Activated CD8-positive, alpha-beta T cell treated with anti-CD3 and anti-CD28 coated beads, Interleukin-2, amount 10 ng/mL, durations not matched to agents 7 days and 5 days (primary cell): ENCODE results near the gene MBTPS1. TPM values are rescaled to one million over a fixed set of nuclear protein-coding genes. Genes with fewer than 3 reads are reported as not detected.

ENCODE experiments used
- ATAC-seq: fragments of 150-1000 bp; cut with Tn5 transposase; one replicate; pipeline ENCODE4 v1.10.0; 2021; ENCODE audit warnings: moderate library complexity
- CTCF ChIA-PET: fragments of 350-600 bp; sonication (Branson Sonifier 250); formaldehyde crosslinking; loops from one replicate; lab custom pipeline; 2021; ENCODE audit warnings: antibody characterized with exemption; lab: Charles Lee
- POLR2A ChIA-PET: fragments of 350-600 bp; sonication (Branson Sonifier 250); formaldehyde crosslinking; loops from one replicate; lab custom pipeline; 2021; ENCODE audit warnings: antibody characterized with exemption; lab: Charles Lee
- DNase-seq: peaks from one replicate; pipeline ENCODE4 v3.0.0-alpha.2; 2020
- H3K27ac Mint-ChIP-seq: one replicate; pipeline ENCODE4 v1.8.0; 2021; ENCODE audit warnings: mild to moderate bottlenecking, mixed read lengths
- H3K27me3 Mint-ChIP-seq: one replicate; pipeline ENCODE4 v1.8.0; 2021; ENCODE audit warnings: low read depth, mixed read lengths
- H3K36me3 Mint-ChIP-seq: one replicate; pipeline ENCODE4 v1.8.0; 2021; ENCODE audit warnings: low read depth, mixed read lengths
- H3K4me1 Mint-ChIP-seq: one replicate; pipeline ENCODE4 v1.8.0; 2021; ENCODE audit warnings: low read depth, mixed read lengths
- H3K4me3 Mint-ChIP-seq: one replicate; pipeline ENCODE4 v1.8.0; 2021; ENCODE audit warnings: mild to moderate bottlenecking, mixed read lengths
- H3K9me3 Mint-ChIP-seq: one replicate; pipeline ENCODE4 v1.8.0; 2022; ENCODE audit warnings: mixed read lengths; ENCODE audit not compliant: insufficient read depth
- total RNA-seq, 2 experiments: library from RNA; stranded (reverse); gene quantifications; one replicate each; pipeline ENCODE4 v1.2.3, GENCODE V29; 2021

MBTPS1 gene
- total RNA-seq, 2 experiments from 2014 or later = 49.3 to 52.7 TPM

DNA sequence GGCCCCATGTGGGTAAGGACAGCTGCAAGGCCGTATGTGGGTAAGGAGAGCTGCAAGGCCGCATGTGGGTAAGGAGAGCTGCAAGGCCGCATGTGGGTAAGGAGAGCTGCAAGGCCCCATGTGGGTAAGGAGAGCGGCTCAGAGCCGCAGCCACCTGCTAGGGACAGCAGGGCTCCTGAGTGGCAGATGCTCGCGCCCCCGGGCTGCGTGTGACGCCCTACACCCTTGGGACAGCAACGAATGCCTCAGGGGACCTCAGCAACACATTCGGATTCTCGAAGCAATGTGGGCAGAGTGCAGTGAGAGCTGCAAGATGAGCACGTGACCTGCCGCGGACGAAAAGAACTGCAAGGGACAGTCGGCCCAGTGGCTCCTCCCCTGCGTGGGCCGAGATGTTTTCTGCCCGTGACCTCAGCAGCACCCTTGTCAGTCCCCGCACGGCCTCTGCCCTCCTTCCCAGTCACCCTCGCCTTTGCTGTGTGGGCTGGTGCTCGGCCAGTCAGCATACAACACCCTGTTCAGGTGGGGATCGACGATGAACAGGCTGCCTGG lies 64.6 kb downstream of the MBTPS1 start:
- no peak for ATAC-seq
- H3K4me3 Mint-ChIP-seq = no peak overlapping the region
- POLR2A ChIA-PET = interaction anchor here (0.6 kb wide), 1 partner anchor 566 kb away, joined by 4 read pairs; no protein-coding TSS in a partner anchor

DNA sequence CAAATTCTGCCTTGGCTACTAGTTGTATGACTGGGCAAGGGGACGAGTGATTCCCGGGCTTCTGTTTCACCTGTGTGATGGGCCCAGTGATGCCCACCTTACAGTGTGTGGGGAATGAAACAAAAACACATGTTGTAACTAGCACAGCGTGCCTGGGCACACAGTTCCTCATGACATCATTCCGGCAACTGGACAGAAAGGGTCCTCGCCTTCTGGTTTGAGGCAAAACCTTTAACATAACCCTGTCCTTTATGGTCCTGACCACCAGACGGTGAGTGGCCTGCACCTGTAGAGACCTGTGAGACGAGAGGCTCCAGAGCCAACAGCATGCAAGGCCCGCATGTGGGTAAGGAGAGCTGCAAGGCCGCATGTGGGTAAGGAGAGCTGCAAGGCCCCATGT lies 66.4 kb downstream of the MBTPS1 start:
- Mint-ChIP-seq H3K27me3 (no peaks in the 10 kb centered on the region), H3K36me3 (peaks cover 19% of the 10 kb centered on the region), H3K27ac (no peak overlapping the region), H3K9me3 (no peaks in the 10 kb centered on the region), H3K4me1 (no peaks in the 10 kb centered on the region), H3K4me3 (no peak overlapping the region)
- POLR2A ChIA-PET = no interaction called here
- DNase-seq (no peak), ATAC-seq (no peak)
- CTCF ChIA-PET = no interaction called here

More for the DNA sequence above, 64.6 kb downstream of the MBTPS1 start:
- CTCF ChIA-PET = no interaction called here
- Mint-ChIP-seq H3K9me3 (no peaks in the 10 kb centered on the region), H3K36me3 (peaks cover 26% of the 10 kb centered on the region), H3K27me3 (no peaks in the 10 kb centered on the region), H3K4me1 (no peaks in the 10 kb centered on the region), H3K27ac (no peak overlapping the region)
- no peak for DNase-seq

DNA sequence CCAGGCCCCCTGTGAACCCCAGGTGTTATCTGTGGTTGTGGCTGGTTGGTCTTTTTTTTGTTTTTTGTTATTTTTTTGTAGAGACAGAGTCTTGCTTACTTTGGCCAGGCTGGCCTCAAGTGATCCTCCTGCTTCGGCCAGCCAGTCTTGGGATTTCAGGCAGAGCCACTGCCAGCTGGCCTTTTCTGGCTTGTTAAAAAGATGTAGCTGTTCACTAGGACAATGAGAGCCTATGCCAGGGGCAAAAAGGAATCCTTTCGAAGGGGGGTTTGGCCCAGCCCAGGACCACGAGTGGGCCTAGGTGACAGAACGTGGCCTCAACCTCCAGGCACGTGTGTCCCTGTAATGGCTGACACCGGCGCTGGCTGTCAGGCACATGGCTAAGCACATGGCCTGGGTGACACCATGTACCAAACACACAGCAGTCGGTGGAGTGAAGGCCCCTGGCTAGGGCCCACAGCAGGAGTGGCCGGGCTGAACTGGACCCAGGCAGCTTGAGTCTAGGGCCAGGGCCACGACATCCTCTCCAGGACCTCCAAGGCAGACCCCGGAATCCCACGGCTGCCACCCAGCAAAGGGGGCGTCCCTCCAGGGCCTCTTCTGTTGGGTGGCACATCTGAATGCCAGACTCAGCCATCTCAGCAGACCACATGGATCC lies 67.2 kb downstream of the MBTPS1 start:
- Mint-ChIP-seq H3K4me3 (no peak overlapping the region), H3K9me3 (no peaks in the 10 kb centered on the region), H3K27me3 (no peaks in the 10 kb centered on the region), H3K4me1 (no peaks in the 10 kb centered on the region), H3K36me3 (peaks cover 19% of the 10 kb centered on the region), H3K27ac (no peak overlapping the region)
- ChIA-PET POLR2A (no interaction called here), CTCF (no interaction called here)
- ATAC-seq (no peak), DNase-seq (no peak)

DNA sequence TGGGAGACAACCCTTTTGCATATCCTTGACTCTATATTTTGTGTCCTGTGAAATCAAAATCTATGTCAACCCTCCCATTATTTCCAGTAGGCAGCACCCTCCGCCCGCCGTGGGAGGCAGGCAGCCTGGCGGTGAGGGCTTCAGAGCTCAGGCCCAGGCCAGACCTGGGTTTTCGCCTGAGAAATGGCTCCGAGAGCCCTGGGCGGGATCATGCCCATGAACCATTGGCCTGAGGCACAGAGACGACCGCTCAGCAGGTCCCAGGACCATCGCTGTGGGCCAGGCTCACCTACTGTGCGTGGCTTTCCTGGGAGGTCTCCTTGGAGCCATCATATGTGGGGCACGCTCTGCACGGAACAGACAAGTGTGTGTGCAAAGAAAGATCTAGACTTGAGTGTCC lies 67.9 kb downstream of the MBTPS1 start:
- Mint-ChIP-seq H3K27ac (no peak overlapping the region), H3K27me3 (peaks cover 5% of the 10 kb centered on the region), H3K36me3 (peaks cover 16% of the 10 kb centered on the region), H3K4me3 (no peak overlapping the region), H3K4me1 (no peaks in the 10 kb centered on the region), H3K9me3 (no peaks in the 10 kb centered on the region)
- POLR2A ChIA-PET = no interaction called here
- no peak for ATAC-seq
- DNase-seq = no peak
- CTCF ChIA-PET = no interaction called here

DNA sequence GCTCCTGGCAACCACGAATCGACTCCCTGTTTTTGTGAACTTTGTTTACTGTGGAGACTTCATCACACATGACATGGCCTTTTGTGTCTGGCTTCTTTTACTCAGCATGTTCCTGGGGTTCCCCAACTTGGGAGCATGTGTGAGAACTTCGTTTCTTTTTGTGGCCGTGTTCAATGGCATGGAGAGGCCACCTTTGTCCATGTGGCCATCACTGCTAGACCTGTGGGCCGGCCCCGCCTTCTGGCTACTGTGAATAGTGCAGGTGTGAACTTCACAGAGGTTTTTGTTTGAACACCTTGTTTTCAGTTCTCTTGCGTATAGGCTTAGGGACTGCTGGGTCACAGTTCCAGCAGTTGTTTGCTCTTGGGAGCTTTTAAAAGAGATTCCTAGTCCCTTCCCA lies 68.5 kb downstream of the MBTPS1 start:
- Mint-ChIP-seq H3K4me3 (no peak overlapping the region), H3K36me3 (peaks cover 11% of the 10 kb centered on the region), H3K27ac (no peak overlapping the region), H3K9me3 (no peaks in the 10 kb centered on the region), H3K4me1 (no peaks in the 10 kb centered on the region), H3K27me3 (peaks cover 11% of the 10 kb centered on the region)
- DNase-seq (no peak), ATAC-seq (no peak)
- POLR2A ChIA-PET = no interaction called here
- CTCF ChIA-PET = no interaction called here

DNA sequence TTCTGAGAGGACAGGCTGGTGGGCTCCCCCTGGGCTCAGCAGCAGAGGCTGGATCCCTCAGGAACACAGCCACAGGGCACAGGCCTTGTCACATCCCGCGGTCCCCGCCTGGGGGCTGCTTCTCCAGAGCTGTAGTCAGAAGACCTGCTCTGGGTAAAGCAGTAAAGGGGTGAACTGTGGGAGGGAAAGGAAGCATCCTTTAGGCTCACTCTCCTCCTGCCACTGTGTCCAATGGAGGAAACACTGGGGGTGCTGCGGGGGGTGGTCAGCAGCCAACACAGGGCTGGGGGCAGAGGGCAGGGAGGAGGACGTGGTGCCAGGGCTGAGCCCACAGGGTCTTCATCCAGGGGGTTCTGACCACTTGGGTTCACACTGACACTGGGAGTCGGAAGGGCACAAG lies 69.1 kb downstream of the MBTPS1 start:
- CTCF ChIA-PET = no interaction called here
- ATAC-seq (no peak), DNase-seq (no peak)
- H3K27me3 Mint-ChIP-seq = peaks cover 11% of the 10 kb centered on the region
- H3K36me3 Mint-ChIP-seq = peaks cover 4% of the 10 kb centered on the region
- no peaks in the 10 kb centered on the region for H3K9me3 Mint-ChIP-seq
- POLR2A ChIA-PET = no interaction called here
- no peaks in the 10 kb centered on the region for H3K4me1 Mint-ChIP-seq
- no peak overlapping the region for H3K27ac Mint-ChIP-seq
- H3K4me3 Mint-ChIP-seq = no peak overlapping the region

DNA sequence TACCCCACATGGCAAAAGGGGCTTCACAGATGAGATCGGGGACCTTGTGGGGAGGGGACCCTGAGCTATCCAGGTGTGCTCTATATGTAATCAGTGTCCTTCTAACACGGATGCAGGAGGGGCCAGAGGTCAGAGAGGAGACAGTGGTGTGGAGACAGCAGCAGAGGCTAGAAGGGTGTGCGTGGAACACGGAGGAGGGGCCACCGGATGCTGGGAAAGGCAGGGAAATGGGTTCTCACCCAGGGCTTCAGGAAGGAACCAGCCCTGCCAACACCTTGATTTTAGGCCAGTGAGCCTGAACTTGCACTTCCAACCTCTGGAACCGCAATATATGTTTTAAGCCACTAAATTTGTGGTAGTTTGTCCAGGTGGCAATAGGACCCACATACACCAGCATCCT lies 69.5 kb downstream of the MBTPS1 start:
- Mint-ChIP-seq H3K27me3 (peaks cover 14% of the 10 kb centered on the region), H3K4me1 (no peaks in the 10 kb centered on the region), H3K36me3 (peaks cover under 1% of the 10 kb centered on the region), H3K4me3 (no peak overlapping the region), H3K9me3 (no peaks in the 10 kb centered on the region), H3K27ac (no peak overlapping the region)
- ChIA-PET POLR2A (no interaction called here), CTCF (no interaction called here)
- ATAC-seq = no peak
- no peak for DNase-seq

DNA sequence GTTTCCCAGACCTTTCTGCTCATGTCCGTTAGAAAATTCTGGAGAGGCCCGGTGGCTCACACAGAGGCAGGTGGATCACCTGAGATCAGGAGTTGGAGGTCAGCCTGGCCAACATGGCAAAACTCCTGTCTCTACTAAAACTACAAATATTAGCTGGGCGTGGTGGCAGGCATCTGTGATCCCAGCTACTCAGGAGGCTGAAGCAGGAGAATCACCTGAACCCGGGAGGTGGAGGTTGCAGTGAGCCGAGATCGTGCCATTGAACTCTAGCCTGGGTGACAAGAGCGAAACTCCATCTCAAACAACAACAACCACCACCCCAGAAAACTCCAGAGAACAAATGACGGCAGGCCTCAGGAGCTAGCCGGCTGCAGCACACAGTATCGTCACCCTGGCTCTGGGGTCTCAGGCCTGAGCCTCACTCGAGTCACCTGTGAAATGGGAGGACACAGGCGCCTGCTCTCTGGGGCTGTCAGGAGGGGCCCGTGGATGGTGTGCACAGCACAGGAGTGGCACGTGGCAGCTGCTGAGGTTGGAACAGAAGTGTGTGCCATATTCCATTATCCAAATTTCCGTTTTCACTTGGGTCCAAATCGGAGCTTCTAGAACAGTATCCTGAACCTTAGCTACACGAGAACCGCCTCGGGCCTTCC lies 70.8 kb downstream of the MBTPS1 start:
- Mint-ChIP-seq H3K4me3 (no peak overlapping the region), H3K27ac (no peak overlapping the region), H3K9me3 (no peaks in the 10 kb centered on the region), H3K4me1 (no peaks in the 10 kb centered on the region), H3K36me3 (no peaks in the 10 kb centered on the region), H3K27me3 (peaks cover 14% of the 10 kb centered on the region)
- ATAC-seq (no peak), DNase-seq (no peak)
- ChIA-PET CTCF (no interaction called here), POLR2A (no interaction called here)

DNA sequence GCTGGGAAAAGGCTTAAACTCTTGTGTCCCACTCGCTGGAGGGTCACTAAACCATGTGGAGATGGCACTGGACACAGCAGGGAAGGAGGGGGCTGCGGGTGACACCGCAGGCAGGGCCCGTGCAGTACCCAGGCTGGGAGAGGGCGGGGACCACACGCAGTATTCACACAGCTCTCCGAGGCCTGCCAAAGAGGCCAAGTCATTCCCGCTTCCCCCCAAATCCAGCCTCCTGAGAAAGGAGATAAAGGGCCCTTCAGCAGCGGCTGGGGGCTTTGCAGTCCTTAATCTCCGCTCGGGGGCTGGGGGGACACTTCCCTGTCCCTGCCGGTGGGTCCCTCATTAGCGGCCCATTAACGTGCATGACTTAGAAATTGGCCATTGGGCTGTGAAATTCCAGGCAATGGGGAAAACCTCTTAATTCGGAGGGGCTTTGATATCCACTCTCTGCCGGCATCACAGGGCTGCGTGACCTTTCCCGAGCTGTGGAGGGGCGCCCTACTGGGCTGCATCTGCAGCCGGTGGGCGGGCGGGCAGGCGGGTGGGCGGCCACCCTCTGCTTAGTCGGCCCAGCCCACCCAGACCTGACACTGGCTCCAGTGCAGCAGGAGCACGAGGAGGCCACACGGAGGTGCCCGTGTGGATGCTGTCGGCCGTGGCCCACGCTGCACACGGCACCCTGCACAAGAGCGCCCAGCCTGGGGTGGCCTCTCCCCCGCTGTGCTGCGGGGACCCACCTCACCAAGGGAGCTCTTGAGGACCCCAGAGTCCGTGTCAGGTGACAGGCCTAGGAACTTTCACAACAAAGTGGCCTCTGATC lies 71.5 kb downstream of the MBTPS1 start:
- no peak for DNase-seq
- H3K4me3 Mint-ChIP-seq = no peak overlapping the region

DNA sequence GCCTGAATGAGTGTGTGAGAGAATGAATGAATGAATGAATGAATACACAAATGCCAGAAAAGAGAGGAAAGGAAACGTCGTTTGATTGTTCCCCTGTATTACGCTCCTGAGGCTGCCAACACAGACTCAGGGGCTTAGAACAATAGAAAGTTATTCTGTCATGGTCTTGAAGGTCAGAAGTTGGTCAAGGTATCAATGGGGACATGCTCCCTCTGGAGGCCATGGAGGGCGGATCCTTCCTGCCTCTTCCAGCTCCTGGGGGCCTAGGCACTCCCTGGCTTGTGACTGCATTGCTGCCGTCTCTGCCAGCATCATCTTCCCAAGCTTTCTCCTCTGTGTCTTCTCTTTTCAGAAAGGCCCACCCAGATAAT lies 72.6 kb downstream of the MBTPS1 start:
- no peak overlapping the region for H3K4me3 Mint-ChIP-seq
- H3K27me3 Mint-ChIP-seq = peaks cover 14% of the 10 kb centered on the region
- no peak for ATAC-seq
- ChIA-PET POLR2A (no interaction called here), CTCF (interaction anchor here (0.9 kb wide), 1 partner anchor 29 kb away, joined by 3 read pairs; no protein-coding TSS in a partner anchor)
- no peak overlapping the region for H3K27ac Mint-ChIP-seq
- no peak for DNase-seq
- H3K36me3 Mint-ChIP-seq = no peaks in the 10 kb centered on the region
- no peaks in the 10 kb centered on the region for H3K9me3 Mint-ChIP-seq
- H3K4me1 Mint-ChIP-seq = no peaks in the 10 kb centered on the region

More for the DNA sequence above, 71.5 kb downstream of the MBTPS1 start:
- no peaks in the 10 kb centered on the region for H3K9me3 Mint-ChIP-seq
- H3K27ac Mint-ChIP-seq = no peak overlapping the region
- no peaks in the 10 kb centered on the region for H3K36me3 Mint-ChIP-seq
- CTCF ChIA-PET = no interaction called here
- H3K4me1 Mint-ChIP-seq = no peaks in the 10 kb centered on the region
- H3K27me3 Mint-ChIP-seq = peaks cover 14% of the 10 kb centered on the region
- POLR2A ChIA-PET = no interaction called here
- ATAC-seq = no peak

DNA sequence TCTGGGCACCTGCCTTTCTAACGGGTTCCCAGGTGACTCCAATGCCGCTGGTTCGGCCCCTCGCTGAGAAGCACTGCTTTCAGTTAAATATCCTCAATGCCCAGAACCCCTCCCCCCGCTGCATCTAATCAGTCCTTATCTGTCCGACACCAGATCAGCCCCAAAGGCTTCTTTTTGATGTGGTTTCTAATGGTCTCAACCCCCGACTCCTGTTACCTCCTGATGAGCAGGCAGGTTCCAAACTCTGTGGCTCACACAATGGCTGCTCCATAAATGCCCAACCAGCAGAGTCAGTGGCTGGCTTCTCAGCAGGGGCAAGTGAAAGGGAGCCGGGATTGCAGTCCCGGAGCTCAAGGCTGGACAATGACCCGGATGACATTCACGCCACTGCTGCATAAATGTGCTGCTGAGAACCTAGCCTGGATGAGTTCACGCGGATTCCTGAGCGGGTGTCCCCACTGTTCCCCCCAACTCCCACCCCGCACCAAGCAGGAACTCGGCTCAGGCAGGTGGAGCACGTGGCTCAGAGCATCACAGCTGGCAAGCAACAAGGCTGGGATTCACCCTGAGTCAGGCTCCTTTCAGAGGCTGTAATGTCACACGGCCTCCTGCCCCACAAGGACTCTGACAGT lies 73.1 kb downstream of the MBTPS1 start:
- POLR2A ChIA-PET = no interaction called here
- DNase-seq = no peak
- Mint-ChIP-seq H3K27ac (no peak overlapping the region), H3K4me1 (no peaks in the 10 kb centered on the region), H3K9me3 (no peaks in the 10 kb centered on the region), H3K4me3 (no peak overlapping the region), H3K27me3 (peaks cover 14% of the 10 kb centered on the region), H3K36me3 (no peaks in the 10 kb centered on the region)
- no peak for ATAC-seq
- CTCF ChIA-PET = interaction anchor here (0.9 to 1.0 kb wide), 2 partner anchors 22 to 29 kb away, joined by 3 read pairs; no protein-coding TSS in a partner anchor
